ENCODE results near the gene IRF2.

DNA sequence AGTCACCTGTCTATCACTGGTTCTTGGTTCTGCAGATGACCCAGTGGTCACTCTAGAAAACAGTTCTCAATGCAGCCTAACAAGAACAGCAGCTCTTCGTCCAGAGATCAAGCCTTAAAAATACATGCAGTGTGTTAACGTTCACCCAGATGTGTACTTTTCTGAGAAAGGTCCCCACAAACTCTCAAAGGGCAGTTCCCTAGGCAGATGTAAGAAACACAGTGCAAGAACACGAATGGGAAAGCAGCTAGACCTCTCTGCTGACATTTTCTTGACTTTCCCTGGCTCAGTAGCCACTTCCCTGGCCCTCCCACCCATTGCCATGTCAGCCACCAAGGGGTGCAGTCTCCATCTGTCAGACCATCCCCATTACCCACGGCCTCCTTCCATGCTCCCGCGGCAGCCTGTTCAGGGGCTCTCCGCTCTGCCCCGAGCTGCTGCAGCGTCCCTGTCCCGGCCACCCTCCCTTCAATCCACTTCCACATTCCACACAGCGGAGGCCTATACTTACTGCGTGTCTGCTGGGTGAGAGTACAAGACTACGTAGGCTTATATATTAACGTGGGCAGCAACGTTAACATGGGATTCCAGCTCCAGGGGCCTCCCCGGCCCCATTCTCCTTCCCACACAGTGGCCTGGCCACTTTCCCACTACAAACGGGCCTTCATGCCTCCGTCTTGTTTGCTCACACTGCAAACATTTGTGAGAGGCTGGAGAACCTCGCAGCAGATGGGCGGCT, 34.3 kb downstream of the IRF2 start:
- no peak for TF ChIP-seq POLR2A (IDR thresholded peaks at IDR 0.05; ENCODE audit: control extremely low read depth in 1 of 2, low read depth in 2 of 2, low read length in 2 of 2)
- TF ChIP-seq, protein P1, sequence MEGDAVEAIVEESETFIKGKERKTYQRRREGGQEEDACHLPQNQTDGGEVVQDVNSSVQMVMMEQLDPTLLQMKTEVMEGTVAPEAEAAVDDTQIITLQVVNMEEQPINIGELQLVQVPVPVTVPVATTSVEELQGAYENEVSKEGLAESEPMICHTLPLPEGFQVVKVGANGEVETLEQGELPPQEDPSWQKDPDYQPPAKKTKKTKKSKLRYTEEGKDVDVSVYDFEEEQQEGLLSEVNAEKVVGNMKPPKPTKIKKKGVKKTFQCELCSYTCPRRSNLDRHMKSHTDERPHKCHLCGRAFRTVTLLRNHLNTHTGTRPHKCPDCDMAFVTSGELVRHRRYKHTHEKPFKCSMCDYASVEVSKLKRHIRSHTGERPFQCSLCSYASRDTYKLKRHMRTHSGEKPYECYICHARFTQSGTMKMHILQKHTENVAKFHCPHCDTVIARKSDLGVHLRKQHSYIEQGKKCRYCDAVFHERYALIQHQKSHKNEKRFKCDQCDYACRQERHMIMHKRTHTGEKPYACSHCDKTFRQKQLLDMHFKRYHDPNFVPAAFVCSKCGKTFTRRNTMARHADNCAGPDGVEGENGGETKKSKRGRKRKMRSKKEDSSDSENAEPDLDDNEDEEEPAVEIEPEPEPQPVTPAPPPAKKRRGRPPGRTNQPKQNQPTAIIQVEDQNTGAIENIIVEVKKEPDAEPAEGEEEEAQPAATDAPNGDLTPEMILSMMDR (IDR thresholded peaks at IDR 0.05; ENCODE audit: control extremely low read depth in 1 of 3, insufficient read depth in 1 of 3, low read depth in 1 of 3, low read length in 3 of 3): no peak
